ENCODE measurements around the gene NTRK3. TPM values are rescaled to one million over a fixed set of nuclear protein-coding genes. Genes with fewer than 3 reads are reported as not detected.

Gene NTRK3
- total and polyA plus RNA-seq, 2 of the 13 experiments (the other 11 are each of a cell fraction or from before 2014, with no cell fraction given): not detected

GRCh38 chr15:87985451-87985850 lies 271.1 kb downstream of the NTRK3 start:
- ChIA-PET CTCF (ENCODE audit: low intra/inter-chr PET ratio, low total read pairs) (no interaction called here), POLR2A (no interaction called here)
- Histone ChIP-seq H3K9me3 (ENCODE audit: low read length) (no peaks in the 10 kb centered on the region; the same call in 1 of the 2 replicates), H3K4me2 (ENCODE audit: low read depth, low read length) (no peak overlapping the region), H4K20me1 (ENCODE audit: insufficient read depth, low read length) (no peaks in the 10 kb centered on the region), H3K9ac (ENCODE audit: insufficient read depth, low read depth, low read length) (no peak overlapping the region), H2AFZ (ENCODE audit: low read length) (no peak overlapping the region), H3K4me3 (replicated peaks in 1 of 3; ENCODE audit: insufficient read depth in 1 of 3, low read depth in 2 of 3, low read length in 3 of 3) (no peak overlapping the region), H3K79me2 (ENCODE audit: insufficient read depth, low read length) (no peaks in the 10 kb centered on the region), H3K27ac (ENCODE audit: extremely low read length, insufficient read depth, low read length) (no peak overlapping the region), H3K4me1 (ENCODE audit: insufficient read depth, low read length) (no peaks in the 10 kb centered on the region), H3K36me3 (replicated peaks in 1 of 2; ENCODE audit: control insufficient read depth in 1 of 2, insufficient read depth in 2 of 2, low read length in 2 of 2) (no peaks in the 10 kb centered on the region), H3K27me3 (ENCODE audit: control insufficient read depth in 1 of 2, insufficient read depth in 2 of 2, low read length in 2 of 2) (no peaks in the 10 kb centered on the region; a peak in 1 of 5 replicates)
- no peak for ATAC-seq
- no TSS peak for BruUV-seq (replicated peaks)
- intact Hi-C loops (cut with micrococcal nuclease; ENCODE audit: unreplicated experiment) (no loop called here), in situ Hi-C loops (cut with HindIII; ENCODE audit: extremely low pct_ligation_motif_present, low pct_unique_long_range_greater_than_20kb) (no loop called here)
- 11% methylated on average over 5 of the region's 7 CpGs for WGBS (ENCODE audit: low lambda C conversion rate)
- no peak for DNase-seq (ENCODE audit: low spot score)
- no peak for FAIRE-seq
- TF ChIP-seq ZNF263 (CRISPR knock-in tag; IDR thresholded peaks at IDR 0.05) (no peak), SMYD3 (CRISPR knock-in tag; IDR thresholded peaks at IDR 0.05) (no peak), KDM3A (CRISPR knock-in tag; IDR thresholded peaks at IDR 0.05; ENCODE audit: low read depth) (no peak), THAP8 (CRISPR knock-in tag; IDR thresholded peaks at IDR 0.05; ENCODE audit: borderline replicate concordance) (no peak), ZNF800 (CRISPR knock-in tag; IDR thresholded peaks at IDR 0.05) (no peak), RNF219 (CRISPR knock-in tag; IDR thresholded peaks at IDR 0.05) (no peak), ZNF101 (CRISPR knock-in tag; IDR thresholded peaks at IDR 0.05; ENCODE audit: borderline replicate concordance, low read depth) (no peak), TGIF2 (CRISPR knock-in tag; IDR thresholded peaks at IDR 0.05) (no peak), HMGXB3 (CRISPR knock-in tag; IDR thresholded peaks at IDR 0.05; ENCODE audit: borderline replicate concordance) (no peak), ZNF713 (CRISPR knock-in tag; IDR thresholded peaks at IDR 0.05) (no peak), MXD1 (CRISPR knock-in tag; IDR thresholded peaks at IDR 0.05) (no peak), TARDBP (CRISPR knock-in tag; IDR thresholded peaks at IDR 0.05) (no peak), ZNF460 (CRISPR knock-in tag; IDR thresholded peaks at IDR 0.05; ENCODE audit: borderline replicate concordance) (no peak), RARG (CRISPR knock-in tag; IDR thresholded peaks at IDR 0.05; ENCODE audit: low read depth) (no peak), MAZ (IDR thresholded peaks at IDR 0.05; ENCODE audit: borderline replicate concordance, low read depth, low read length) (no peak), MAZ (CRISPR knock-in tag; IDR thresholded peaks at IDR 0.05; ENCODE audit: low read depth) (no peak)
